Heart left ventricle (tissue), 16 donors: ENCODE data around the gene MYOM1. TPM values are rescaled to one million over a fixed set of nuclear protein-coding genes. Genes with fewer than 3 reads are reported as not detected.
A peak's percentile ranks its signal among the peaks of the same experiment; 100 is the strongest.
"Not testable (repeated sequence)": the region's sequence is repeated elsewhere in the genome, so short reads cannot be mapped to it uniquely, and the experiment has no call there.

Experiments
- ATAC-seq, 4 donors: fragments of 200-7000 bp; cut with Tn5 transposase; one replicate each; pipeline ENCODE4 v1.9.1; 2020 to 2022; ENCODE audit warnings: moderate library complexity in 4 of 4, mild to moderate bottlenecking in 3 of 4, moderate number of reproducible peaks in 1 of 4
- DNase-seq, 5 donors: peaks; one replicate each; pipeline ENCODE4 v3.0.0-alpha.2; 2020
- H3K27ac ChIP-seq, 12 donors: fragments of 200-600 bp; sonication (generic) in 4 of 12; one replicate each; pipeline versions ENCODE4 v1.5.0 to v1.8.0; 2016 to 2022; ENCODE audit warnings: mild to moderate bottlenecking in 2 of 12
- H3K27me3 ChIP-seq, 9 donors: fragments of 200-600 bp; sonication (generic) in 2 of 9; one replicate each; pipeline versions ENCODE4 v1.5.1 to v1.8.0; 2016 to 2022; ENCODE audit warnings: mild to moderate bottlenecking in 3 of 9
- H3K36me3 ChIP-seq, 9 donors: fragments of 200-600 bp; sonication (generic) in 2 of 9; one replicate each; pipeline versions ENCODE4 v1.5.0 to v1.8.0; 2018 to 2022; ENCODE audit warnings: mild to moderate bottlenecking in 2 of 9
- H3K4me1 ChIP-seq, 12 donors: fragments of 200-600 bp; sonication (generic) in 4 of 12; one replicate each; pipeline versions ENCODE4 v1.5.0 to v1.8.0; 2016 to 2022; ENCODE audit warnings: mild to moderate bottlenecking in 3 of 12
- H3K4me3 ChIP-seq, 12 donors: fragments of 200-600 bp; sonication (generic) in 4 of 12; one replicate each; pipeline versions ENCODE4 v1.5.0 to v1.8.0; 2017 to 2022; ENCODE audit warnings: mild to moderate bottlenecking in 9 of 12, moderate library complexity in 4 of 12
- H3K9me3 ChIP-seq, 12 donors: fragments of 200-600 bp; sonication (generic) in 4 of 12; one replicate each; pipeline versions ENCODE4 v1.5.0 to v1.8.0; 2016 to 2022; ENCODE audit warnings: mild to moderate bottlenecking in 1 of 12
- POLR2A ChIP-seq, 2 donors: fragments of 450-650 bp; IDR thresholded peaks; one replicate each; pipeline ENCODE4 v1.6.1; 2017; ENCODE audit warnings: antibody characterized with exemption in 2 of 2, mild to moderate bottlenecking in 2 of 2, moderate library complexity in 2 of 2
- WGBS, 4 donors: extraction: QIAGEN DNeasy Blood & Tissue Kit in 2 of 4; methylation state at CpG; one replicate each; pipeline versions ENCODE4 v1.1.5 to v1.1.7; 2013 to 2018; 5-methylcytosine and 5-hydroxymethylcytosine counted together
- intact Hi-C, 10 donors: fragments of 100-400 bp; cut with DNase I; formaldehyde crosslinking; loops; one replicate each; pipeline versions ENCODE4 v1.11.1 to v1.14.2; 2022
- polyA plus RNA-seq, 2 donors: library from polyadenylated mRNA; stranded (reverse); fragments of 200-250 nt; gene quantifications; one replicate each; pipeline ENCODE4 v1.2.3, GENCODE V29; 2013
- total RNA-seq, 9 donors: library from RNA; depleted of rRNA in 2 of 9; stranded (reverse); fragments of >200 nt in 2 of 9; fragmentation: NEBNext Ultra II Directional in 3 of 9; extraction: Animal tissue kit (Norgen Biotek cat#: 25700) in 3 of 9; gene quantifications; one replicate each; pipeline versions ENCODE4 v1.1.0 to v1.2.4, GENCODE V29; 2016 to 2023
- TF ChIP-seq, protein P1 (sequence below), 12 donors: fragments of 200-600 bp; sonication (generic) in 4 of 12; IDR thresholded peaks; one replicate each; pipeline versions ENCODE4 v1.5.0 to v1.8.0; 2018 to 2022; ENCODE audit warnings: antibody characterized with exemption in 12 of 12, mild to moderate bottlenecking in 5 of 12
- donor health status: ischemic (EF 13 %, LVEDD 7.1; RV severe dilation, severe dysfunction).
- donor health status: healthy with polysubstance abuse.
- donor health status: DM: no; HTN: yes; CAD: no.
- donor health status: DM: no; HTN: no; CAD: no.
- donor health status: ischemic (EF 25% LVEDD 6.9; RV normal size, moderate dysfunction).
- donor health status: ischemic (EF 25% LVEDD 5.7; RV mildly dilated, moderate dysfunction).
- donor health status: healthy.
- donor health status: DM: yes; HTN: yes; CAD: no.
- donor health status: ischemic (EF 35%, LVEDD 5.7; RV mildly dilated, moderate dysfunction).
- donor health status: nonischemic (EF 11% LVEDD 7.7; RV severe dilation, severe dysfunction).
- donor health status: DM: yes; HTN: yes; CAD: no.
- donor health status: PGD.
- donor health status: ischemic (EF 29% LVEDD 5.4; RV normal size, mild dysfunction).
- donor health status: nonischemic (EF 23%, LVEDD 6.1; RV moderate dilation, normal function).

The MYOM1 gene
- total and polyA plus RNA-seq, 11 donors = 112 to 1,344 (median 801) TPM

- Histone ChIP-seq H3K27me3 (no peaks in the 10 kb centered on the region), H3K9me3 (no peaks in the 10 kb centered on the region), H3K4me3 (no peak overlapping the region), H3K27ac (no peak overlapping the region), H3K36me3 (peaks cover 0 to 54% (median 17%) of the 10 kb centered on the region in 9 donors), H3K4me1 (peaks cover 0 to 20% (median 4%) of the 10 kb centered on the region in 12 donors)
- intact Hi-C loops = loop anchor here in 3 of 10 donors (10.0 kb wide), 2 partner anchors 52 to 72 kb away; partner anchors contain the start of gene LPIN2 (in 2 of the 3)
- 75 to 81% (median 77%) methylated on average over 17 of the region's 17 CpGs for WGBS, 4 donors
- ATAC-seq = no peak
- TF ChIP-seq, protein P1, sequence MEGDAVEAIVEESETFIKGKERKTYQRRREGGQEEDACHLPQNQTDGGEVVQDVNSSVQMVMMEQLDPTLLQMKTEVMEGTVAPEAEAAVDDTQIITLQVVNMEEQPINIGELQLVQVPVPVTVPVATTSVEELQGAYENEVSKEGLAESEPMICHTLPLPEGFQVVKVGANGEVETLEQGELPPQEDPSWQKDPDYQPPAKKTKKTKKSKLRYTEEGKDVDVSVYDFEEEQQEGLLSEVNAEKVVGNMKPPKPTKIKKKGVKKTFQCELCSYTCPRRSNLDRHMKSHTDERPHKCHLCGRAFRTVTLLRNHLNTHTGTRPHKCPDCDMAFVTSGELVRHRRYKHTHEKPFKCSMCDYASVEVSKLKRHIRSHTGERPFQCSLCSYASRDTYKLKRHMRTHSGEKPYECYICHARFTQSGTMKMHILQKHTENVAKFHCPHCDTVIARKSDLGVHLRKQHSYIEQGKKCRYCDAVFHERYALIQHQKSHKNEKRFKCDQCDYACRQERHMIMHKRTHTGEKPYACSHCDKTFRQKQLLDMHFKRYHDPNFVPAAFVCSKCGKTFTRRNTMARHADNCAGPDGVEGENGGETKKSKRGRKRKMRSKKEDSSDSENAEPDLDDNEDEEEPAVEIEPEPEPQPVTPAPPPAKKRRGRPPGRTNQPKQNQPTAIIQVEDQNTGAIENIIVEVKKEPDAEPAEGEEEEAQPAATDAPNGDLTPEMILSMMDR (IDR thresholded peaks at IDR 0.05) = no peak
- no peak for TF ChIP-seq POLR2A (IDR thresholded peaks at IDR 0.05)
- peak in 1 of 5 donors; percentile 9 for DNase-seq
Observed at GRCh38 chr18:3066341-3067110, 153.2 kb downstream of the MYOM1 start.

DNA sequence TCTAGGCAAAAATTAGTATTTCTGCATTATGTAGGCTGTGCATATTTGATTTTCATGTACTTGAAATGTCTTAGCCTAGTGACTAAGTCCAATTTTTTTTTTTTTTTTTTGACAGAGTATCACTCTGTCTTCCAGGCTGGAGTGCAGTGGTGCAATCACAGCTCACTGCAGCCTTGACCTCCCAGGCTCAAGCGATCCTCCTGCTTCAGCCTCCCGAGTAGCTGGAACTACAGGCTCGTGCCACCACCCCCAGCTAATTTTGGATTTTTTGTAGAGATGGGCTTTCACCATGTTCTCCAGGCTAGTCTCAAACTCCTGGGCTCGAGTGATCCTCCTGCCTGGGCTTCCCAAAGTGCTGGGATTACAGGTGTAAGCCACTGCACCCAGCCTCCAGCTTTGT lies 156.0 kb downstream of the MYOM1 start:
- peak in 1 of 5 donors; percentile 12 for DNase-seq
- not testable (repeated sequence) for H3K27ac ChIP-seq, H3K9me3 ChIP-seq, H3K27me3 ChIP-seq, H3K4me3 ChIP-seq, ATAC-seq
- intact Hi-C loops = loop anchor here (1.0 to 10.0 kb wide), 9 partner anchors 49 to 131 kb away; partner anchors contain the start of gene LPIN2 (in 5 of the 10)
- Histone ChIP-seq H3K4me1 (peaks cover 0 to 32% (median 14%) of the 10 kb centered on the region in 12 donors), H3K36me3 (peaks cover 0 to 29% (median 14%) of the 10 kb centered on the region in 9 donors)
- WGBS, 4 donors = 82 to 88% (median 86%) methylated on average over 4 of the region's 4 CpGs

- 40 to 48% (median 44%) methylated on average over 16 of the region's 16 CpGs for WGBS, 4 donors
- TF ChIP-seq POLR2A (IDR thresholded peaks at IDR 0.05) = no peak
- TF ChIP-seq, protein P1 (IDR thresholded peaks at IDR 0.05) = peak; percentile 58 to 82 (median 72)
Observed at GRCh38 chr18:3062798-3063680, 156.7 kb downstream of the MYOM1 start.

GRCh38 chr18:3061581-3062312 lies 158.0 kb downstream of the MYOM1 start:
- intact Hi-C loops = loop anchor here (1.0 to 10.0 kb wide), 9 partner anchors 47 to 129 kb away; partner anchors contain the start of gene LPIN2 (in 6 of the 10)
- peaks cover 0 to 10% (median 5%) of the 10 kb centered on the region in 9 donors for H3K36me3 ChIP-seq
- TF ChIP-seq, protein P1 (IDR thresholded peaks at IDR 0.05) = no peak
- no peak for TF ChIP-seq POLR2A (IDR thresholded peaks at IDR 0.05)
- peak overlapping the region in 1 of 12 donors; percentile 26 for H3K4me3 ChIP-seq
- DNase-seq (peak in 1 of 5 donors; percentile 8), ATAC-seq (no peak)
- no peaks in the 10 kb centered on the region for H3K9me3 ChIP-seq
- 78 to 83% (median 81%) methylated on average over 11 of the region's 11 CpGs for WGBS, 4 donors
- peak overlapping the region in 2 of 12 donors; percentile 32 to 84 for H3K27ac ChIP-seq
- H3K27me3 ChIP-seq = no peaks in the 10 kb centered on the region
- peaks cover 0 to 34% (median 13%) of the 10 kb centered on the region in 12 donors for H3K4me1 ChIP-seq

More at GRCh38 chr18:3062798-3063680, 156.7 kb downstream of the MYOM1 start:
- Histone ChIP-seq H3K27ac (peak overlapping the region in 1 of 12 donors; percentile 84), H3K9me3 (no peaks in the 10 kb centered on the region), H3K4me1 (peaks cover 0 to 39% (median 13%) of the 10 kb centered on the region in 12 donors), H3K4me3 (peak overlapping the region in 1 of 12 donors; percentile 13), H3K36me3 (peaks cover 0 to 21% (median 14%) of the 10 kb centered on the region in 9 donors), H3K27me3 (no peaks in the 10 kb centered on the region)
- peak; percentile 61 to 83 (median 67) for DNase-seq
- intact Hi-C loops = loop anchor here (1.0 to 10.0 kb wide), 10 partner anchors 48 to 131 kb away; partner anchors contain the start of gene LPIN2 (in 6 of the 10)
- ATAC-seq = peak; percentile 59 to 71 (median 68)
